ENCODE data around the gene BRD1. TPM values are rescaled to one million over a fixed set of nuclear protein-coding genes. Genes with fewer than 3 reads are reported as not detected.

Gene BRD1
- total RNA-seq, 3 donors from 2014 or later (not counting 1 experiment from before 2014, with no cell fraction given): 126 to 154 (median 132) TPM

DNA sequence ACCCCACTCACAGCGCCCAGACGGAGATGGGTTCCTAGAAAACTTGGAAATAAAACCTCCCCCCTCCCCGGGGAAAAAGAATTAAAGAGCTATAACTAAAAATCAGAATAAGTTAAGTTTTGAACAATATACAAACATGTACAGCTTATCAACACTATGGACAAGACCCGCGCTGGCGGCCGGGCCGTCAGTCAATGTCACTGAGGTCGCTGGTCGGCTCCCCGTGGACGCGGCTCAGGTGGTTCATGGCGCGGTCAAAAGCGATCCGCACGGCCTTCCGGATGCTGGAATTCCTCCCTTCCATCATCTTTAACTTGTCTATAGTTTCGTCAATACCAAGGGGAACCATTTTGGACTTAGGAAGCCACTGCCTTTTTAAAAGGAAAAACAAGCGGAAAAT, 53.6 kb downstream of the BRD1 start:
- Mint-ChIP-seq H3K27me3 (ENCODE audit: low read depth in 2 of 2) (no peaks in the 10 kb centered on the region), H3K36me3 (no peaks in the 10 kb centered on the region), H3K27ac (peak overlapping the region; percentile 26 to 35), H3K4me1 (no peaks in the 10 kb centered on the region), H3K4me3 (no peak overlapping the region), H3K9me3 (no peaks in the 10 kb centered on the region)
- TF ChIP-seq, protein P1, sequence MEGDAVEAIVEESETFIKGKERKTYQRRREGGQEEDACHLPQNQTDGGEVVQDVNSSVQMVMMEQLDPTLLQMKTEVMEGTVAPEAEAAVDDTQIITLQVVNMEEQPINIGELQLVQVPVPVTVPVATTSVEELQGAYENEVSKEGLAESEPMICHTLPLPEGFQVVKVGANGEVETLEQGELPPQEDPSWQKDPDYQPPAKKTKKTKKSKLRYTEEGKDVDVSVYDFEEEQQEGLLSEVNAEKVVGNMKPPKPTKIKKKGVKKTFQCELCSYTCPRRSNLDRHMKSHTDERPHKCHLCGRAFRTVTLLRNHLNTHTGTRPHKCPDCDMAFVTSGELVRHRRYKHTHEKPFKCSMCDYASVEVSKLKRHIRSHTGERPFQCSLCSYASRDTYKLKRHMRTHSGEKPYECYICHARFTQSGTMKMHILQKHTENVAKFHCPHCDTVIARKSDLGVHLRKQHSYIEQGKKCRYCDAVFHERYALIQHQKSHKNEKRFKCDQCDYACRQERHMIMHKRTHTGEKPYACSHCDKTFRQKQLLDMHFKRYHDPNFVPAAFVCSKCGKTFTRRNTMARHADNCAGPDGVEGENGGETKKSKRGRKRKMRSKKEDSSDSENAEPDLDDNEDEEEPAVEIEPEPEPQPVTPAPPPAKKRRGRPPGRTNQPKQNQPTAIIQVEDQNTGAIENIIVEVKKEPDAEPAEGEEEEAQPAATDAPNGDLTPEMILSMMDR (IDR thresholded peaks at IDR 0.05): no peak
- DNase-seq: no peak
- no peak overlapping the region for H3K4me3 ChIP-seq (ENCODE audit: low read length)
- no peaks in the 10 kb centered on the region for H3K27me3 ChIP-seq (ENCODE audit: control insufficient read depth, insufficient read depth, low read length)
- WGBS (ENCODE audit: insufficient coverage): 96% methylated on average over 20 of the region's 21 CpGs
- H3K4me1 ChIP-seq (ENCODE audit: control insufficient read depth, insufficient read depth, low read length): no peaks in the 10 kb centered on the region
- H3K9me3 ChIP-seq (ENCODE audit: control insufficient read depth, insufficient read depth, low read length): no peaks in the 10 kb centered on the region
- intact Hi-C loops (cut with micrococcal nuclease): no loop called here
- ATAC-seq: no peak
- no peak overlapping the region for H3K27ac ChIP-seq (ENCODE audit: low read length)
- peaks cover 41% of the 10 kb centered on the region for H3K36me3 ChIP-seq (ENCODE audit: control insufficient read depth, insufficient read depth, low read length)

DNA sequence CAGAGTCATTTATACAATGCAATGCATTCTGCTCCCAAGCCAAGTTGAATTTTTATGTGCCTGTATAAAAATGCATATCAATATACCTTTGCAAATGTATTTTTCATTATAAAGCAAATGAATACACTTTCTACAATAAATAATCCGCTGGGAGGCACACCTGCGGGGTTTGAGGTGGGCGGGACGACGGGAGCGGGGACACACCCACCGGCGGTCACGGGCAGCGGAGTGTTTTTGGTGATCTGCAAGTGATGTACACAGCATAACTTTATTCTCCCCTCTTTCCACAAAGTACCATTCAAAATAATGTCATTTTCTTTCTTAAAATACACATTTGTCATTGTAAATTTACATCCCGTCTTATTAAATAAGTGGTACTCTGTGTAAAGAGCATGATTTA, 54.1 kb downstream of the BRD1 start:
- Mint-ChIP-seq H3K4me3 (no peak overlapping the region), H3K4me1 (no peaks in the 10 kb centered on the region), H3K27ac (no peak overlapping the region), H3K36me3 (no peaks in the 10 kb centered on the region), H3K9me3 (no peaks in the 10 kb centered on the region), H3K27me3 (ENCODE audit: low read depth in 2 of 2) (no peaks in the 10 kb centered on the region)
- peaks cover 41% of the 10 kb centered on the region for H3K36me3 ChIP-seq (ENCODE audit: control insufficient read depth, insufficient read depth, low read length)
- H3K9me3 ChIP-seq (ENCODE audit: control insufficient read depth, insufficient read depth, low read length): no peaks in the 10 kb centered on the region
- H3K4me1 ChIP-seq (ENCODE audit: control insufficient read depth, insufficient read depth, low read length): no peaks in the 10 kb centered on the region
- no peak for DNase-seq
- intact Hi-C loops (cut with micrococcal nuclease): no loop called here
- TF ChIP-seq, protein P1 (IDR thresholded peaks at IDR 0.05): no peak
- no peak overlapping the region for H3K27ac ChIP-seq (ENCODE audit: low read length)
- no peaks in the 10 kb centered on the region for H3K27me3 ChIP-seq (ENCODE audit: control insufficient read depth, insufficient read depth, low read length)
- H3K4me3 ChIP-seq (ENCODE audit: low read length): no peak overlapping the region
- ATAC-seq: no peak
- 98% methylated on average over 11 of the region's 11 CpGs for WGBS (ENCODE audit: insufficient coverage)

DNA sequence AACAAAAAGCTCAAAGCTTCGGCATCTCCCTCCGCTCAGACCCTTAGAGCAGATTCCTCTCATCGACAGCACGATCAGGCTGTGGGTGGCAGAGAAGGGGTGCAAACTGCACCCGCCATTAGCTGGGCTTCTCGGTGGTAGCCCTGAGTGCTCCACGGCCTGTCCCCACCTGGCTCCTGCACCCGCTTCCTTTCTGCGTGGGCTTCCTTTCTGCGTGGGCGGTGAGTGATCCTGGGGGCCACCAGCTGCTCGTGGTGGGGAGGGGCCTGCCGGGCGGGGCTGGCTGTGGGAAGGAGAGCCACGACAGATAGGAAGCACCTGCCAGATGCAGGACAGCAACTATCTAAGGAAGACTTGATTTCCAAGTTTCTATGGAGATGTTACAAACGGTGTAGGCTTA, 55.0 kb downstream of the BRD1 start:
- H3K27ac ChIP-seq (ENCODE audit: low read length): no peak overlapping the region
- intact Hi-C loops (cut with micrococcal nuclease): no loop called here
- H3K27me3 ChIP-seq (ENCODE audit: control insufficient read depth, insufficient read depth, low read length): no peaks in the 10 kb centered on the region
- DNase-seq (no peak), ATAC-seq (no peak)
- H3K27me3 Mint-ChIP-seq (ENCODE audit: low read depth in 2 of 2): no peaks in the 10 kb centered on the region
- no peak overlapping the region for H3K4me3 ChIP-seq (ENCODE audit: low read length)
- TF ChIP-seq, protein P1 (IDR thresholded peaks at IDR 0.05): no peak
- H3K4me1 Mint-ChIP-seq: no peaks in the 10 kb centered on the region
- peaks cover 38% of the 10 kb centered on the region for H3K36me3 ChIP-seq (ENCODE audit: control insufficient read depth, insufficient read depth, low read length)
- no peak overlapping the region for H3K4me3 Mint-ChIP-seq
- no peak overlapping the region for H3K27ac Mint-ChIP-seq
- no peaks in the 10 kb centered on the region for H3K9me3 ChIP-seq (ENCODE audit: control insufficient read depth, insufficient read depth, low read length)
- 41% methylated on average over 14 of the region's 16 CpGs for WGBS (ENCODE audit: insufficient coverage)
- H3K36me3 Mint-ChIP-seq: no peaks in the 10 kb centered on the region
- no peaks in the 10 kb centered on the region for H3K9me3 Mint-ChIP-seq
- H3K4me1 ChIP-seq (ENCODE audit: control insufficient read depth, insufficient read depth, low read length): no peaks in the 10 kb centered on the region

Data from natural killer cell (primary cell).